Measurements from ENCODE around the gene TMEM237.

GRCh38 chr2:201608021-201608420, 35.3 kb downstream of the TMEM237 start:
- TF ChIP-seq POLR2AphosphoS5 (IDR thresholded peaks at IDR 0.05; ENCODE audit: borderline replicate concordance, low read depth, low read length) = no peak
- no peak for TF ChIP-seq FOXP2 (optimal IDR thresholded peaks at IDR 0.05; ENCODE audit: control extremely low read depth, extremely low read length, insufficient read depth)
- no peak for TF ChIP-seq EZH2 (IDR thresholded peaks at IDR 0.05)

All from SK-N-MC (cell line).